Right lobe of liver (tissue), 4 donors: ENCODE data around the gene CCDC149.

Source experiments
- CTCF ChIP-seq, 4 donors: fragments of 200-600 bp in 3 of 4; fragments of 450-650 bp in 1 of 4; IDR thresholded peaks; one replicate each; pipeline versions ENCODE4 v1.5.1 to v1.8.0; 2016 to 2022; ENCODE audit warnings: antibody characterized with exemption in 4 of 4, mild to moderate bottlenecking in 2 of 4
- POLR2A ChIP-seq: fragments of 450-650 bp; IDR thresholded peaks from one replicate; pipeline ENCODE4 v1.6.1; 2017; ENCODE audit warnings: antibody characterized with exemption, mild to moderate bottlenecking
- donor health status: DM: no; HTN: no; CAD: no.
- donor health status: DM: no; HTN: no; CAD: no.
- donor health status: DM: no; HTN: yes; CAD: no.

DNA sequence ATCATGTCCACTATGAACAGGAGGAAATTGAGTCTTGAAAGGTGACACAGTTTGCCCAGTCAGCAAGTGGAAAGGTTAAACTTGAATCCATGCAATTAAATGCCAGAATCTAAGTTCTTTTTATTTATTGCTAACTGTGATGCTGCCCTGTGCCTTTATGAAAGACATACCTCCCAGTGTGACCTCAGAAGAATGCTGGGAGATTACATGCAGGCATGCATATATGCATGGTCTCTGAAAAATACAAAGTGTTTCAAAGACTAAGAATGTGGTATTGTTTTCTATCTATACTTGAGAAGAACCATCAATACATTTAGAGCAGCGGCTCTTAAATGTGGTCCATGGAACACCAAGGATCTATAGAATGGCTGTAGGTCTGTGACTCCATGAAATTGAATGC lies 45.6 kb downstream of the CCDC149 start:
- TF ChIP-seq CTCF (IDR thresholded peaks at IDR 0.05), result no peak
- TF ChIP-seq POLR2A, result no peak
